ENCODE results near the gene ITPRID2. TPM values are rescaled to one million over a fixed set of nuclear protein-coding genes. Genes with fewer than 3 reads are reported as not detected.

ITPRID2 gene
- total and polyA plus RNA-seq, 10 of the 15 experiments (the other 5 are each of a cell fraction or from before 2014, with no cell fraction given), result 4.7 to 23.7 (median 13.1) TPM

DNA sequence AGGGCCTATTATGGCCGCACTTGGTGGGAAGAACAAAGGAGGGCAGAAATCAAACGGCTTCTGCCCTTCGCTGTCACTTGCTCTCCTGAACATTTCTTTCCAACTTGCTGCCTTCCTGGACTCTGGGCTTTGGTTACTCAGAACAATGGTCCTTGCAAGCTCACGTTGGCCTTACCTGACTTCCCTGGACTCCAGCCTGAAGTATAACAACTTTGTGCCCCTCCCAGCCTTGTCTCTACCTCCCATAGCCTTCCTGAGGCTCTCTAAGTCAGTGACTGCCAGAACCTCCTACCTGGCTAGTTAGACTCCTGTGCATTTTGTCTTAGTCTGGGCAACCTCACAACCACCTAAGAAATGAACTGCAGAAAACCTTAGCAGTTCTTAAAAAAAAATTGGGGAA is 30.2 kb upstream of the ITPRID2 start (continued):
- TF ChIP-seq LARP7 (IDR thresholded peaks at IDR 0.05) (no peak), NFYA (IDR thresholded peaks at IDR 0.05; ENCODE audit: borderline replicate concordance, low read depth, low read length) (no peak)

DNA sequence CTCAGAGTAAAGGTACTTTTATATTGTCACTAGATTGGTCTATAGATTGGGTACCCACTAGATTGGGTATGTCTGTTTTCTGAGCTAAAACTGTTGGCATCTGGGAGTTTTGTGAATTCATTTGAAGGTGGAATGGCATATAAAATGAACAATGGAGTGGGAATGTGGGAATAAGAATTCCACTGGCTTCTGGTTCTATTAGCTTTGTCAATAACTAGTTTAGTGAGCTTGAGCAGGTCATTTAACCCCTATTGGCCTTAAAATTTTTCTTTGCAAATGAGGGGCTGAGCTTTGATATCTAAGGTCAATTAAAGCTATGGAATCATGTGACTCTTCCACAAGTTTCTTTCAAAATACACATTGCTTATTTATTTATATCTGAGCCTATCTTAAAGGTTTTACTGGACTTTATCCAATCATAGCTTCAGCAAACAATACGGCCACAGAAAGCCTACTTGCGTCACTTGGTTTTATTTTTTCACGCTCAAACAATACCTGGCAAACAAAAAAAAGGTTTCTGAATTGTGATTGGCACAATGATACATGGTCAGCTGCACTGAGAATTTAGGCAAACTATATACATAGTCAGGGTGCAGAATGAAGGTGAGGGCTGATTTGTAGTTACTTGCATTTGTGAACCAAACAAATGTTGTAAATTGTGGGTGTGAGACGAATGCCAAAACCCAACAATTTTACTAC is 28.8 kb upstream of the ITPRID2 start:
- no TSS peak for BruUV-seq (replicated peaks)
- Histone ChIP-seq H4K20me1 (ENCODE audit: control insufficient read depth, insufficient read depth) (no peaks in the 10 kb centered on the region), H3K27ac (ENCODE audit: control insufficient read depth, insufficient read depth) (no peak overlapping the region), H3K36me3 (ENCODE audit: control insufficient read depth in 2 of 2, insufficient read depth in 2 of 2, low read length in 1 of 2) (no peaks in the 10 kb centered on the region), H3K79me2 (ENCODE audit: control insufficient read depth, insufficient read depth, low read length) (no peaks in the 10 kb centered on the region), H3K4me1 (ENCODE audit: control insufficient read depth, insufficient read depth, low read length) (no peaks in the 10 kb centered on the region), H3K4me2 (ENCODE audit: control insufficient read depth, insufficient read depth) (no peak overlapping the region), H3K27me3 (replicated peaks in 1 of 2; ENCODE audit: control insufficient read depth in 2 of 2, insufficient read depth in 2 of 2, low read length in 1 of 2) (no peaks in the 10 kb centered on the region), H3K9me3 (replicated peaks; ENCODE audit: control insufficient read depth, insufficient read depth, low read length) (no peaks in the 10 kb centered on the region), H3K4me3 (no peak overlapping the region), H3K9ac (ENCODE audit: control insufficient read depth, insufficient read depth, low read length) (no peak overlapping the region), H2AFZ (ENCODE audit: control insufficient read depth, low read depth, low read length) (no peak overlapping the region)
- WGBS (ENCODE audit: insufficient coverage, insufficient replicate concordance, low lambda C conversion rate, missing lambda C conversion rate), result 32% methylated on average over 4 of the region's 4 CpGs
- ChIA-PET RAD21 (ENCODE audit: unreplicated experiment) (no interaction called here), CTCF (interaction anchor here (0.8 kb wide), 1 partner anchor 16 kb away, joined by 4 read pairs; no protein-coding TSS in a partner anchor), POLR2A (no interaction called here), SMC1A (ENCODE audit: uncharacterized antibody, unreplicated experiment) (interaction anchor here (0.6 to 1.8 kb wide), 5 partner anchors 8 to 97 kb away, joined by 3 to 5 read pairs (median 3); no protein-coding TSS in a partner anchor)
- DNase-seq (ENCODE audit: low read depth, low spot score), result no peak
- ATAC-seq, result no peak
- TF ChIP-seq NR2C2 (IDR thresholded peaks at IDR 0.05; ENCODE audit: borderline replicate concordance, control insufficient read depth, insufficient read length, low read depth), result no peak
- TF ChIP-seq SMARCA5 (IDR thresholded peaks at IDR 0.05), result no peak
- intact Hi-C loops (cut with micrococcal nuclease; ENCODE audit: unreplicated experiment), result no loop called here
- no peak for FAIRE-seq
- in situ Hi-C loops (cut with MboI), result no loop called here

DNA sequence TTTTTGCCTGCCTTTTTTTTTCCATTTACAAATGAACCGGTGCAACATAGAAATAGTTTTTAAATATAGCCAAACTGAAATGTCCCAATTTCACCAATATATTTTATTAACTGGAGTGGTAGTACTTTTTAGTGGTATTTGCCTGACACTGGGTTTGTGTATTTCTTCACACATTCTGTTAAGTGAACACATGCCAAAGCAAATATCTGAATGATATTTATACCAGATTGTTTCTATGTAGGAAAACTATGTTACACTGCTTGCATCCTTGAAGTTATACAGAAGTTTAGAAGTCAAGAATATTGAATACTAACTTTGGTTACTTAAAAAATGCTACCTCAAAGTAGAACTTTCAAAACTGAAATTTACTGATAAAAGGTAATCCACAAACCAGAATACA is 19.4 kb upstream of the ITPRID2 start:
- H3K36me3 ChIP-seq (ENCODE audit: control insufficient read depth in 2 of 2, insufficient read depth in 2 of 2, low read length in 1 of 2), result no peaks in the 10 kb centered on the region
- FAIRE-seq (no peak), DNase-seq (ENCODE audit: low read depth, low spot score) (no peak), ATAC-seq (no peak)
- ChIA-PET POLR2A (no interaction called here), SMC1A (ENCODE audit: uncharacterized antibody, unreplicated experiment) (no interaction called here), RAD21 (ENCODE audit: unreplicated experiment) (no interaction called here), CTCF (no interaction called here)
- BruUV-seq (replicated peaks), result no TSS peak
- H3K4me2 ChIP-seq (ENCODE audit: control insufficient read depth, insufficient read depth), result no peak overlapping the region
- H3K4me1 ChIP-seq (ENCODE audit: control insufficient read depth, insufficient read depth, low read length), result no peaks in the 10 kb centered on the region
- in situ Hi-C loops (cut with MboI), result no loop called here
- H4K20me1 ChIP-seq (ENCODE audit: control insufficient read depth, insufficient read depth), result no peaks in the 10 kb centered on the region
- H3K27me3 ChIP-seq (replicated peaks in 1 of 2; ENCODE audit: control insufficient read depth in 2 of 2, insufficient read depth in 2 of 2, low read length in 1 of 2), result no peaks in the 10 kb centered on the region; a peak in 1 of 4 replicates
- H2AFZ ChIP-seq (ENCODE audit: control insufficient read depth, low read depth, low read length), result no peak overlapping the region
- no peak overlapping the region for H3K4me3 ChIP-seq
- 56% methylated on average over 1 of the region's 1 CpG for WGBS (ENCODE audit: insufficient coverage, insufficient replicate concordance, low lambda C conversion rate, missing lambda C conversion rate)
- no peaks in the 10 kb centered on the region for H3K79me2 ChIP-seq (ENCODE audit: control insufficient read depth, insufficient read depth, low read length)
- no peak overlapping the region for H3K27ac ChIP-seq (ENCODE audit: control insufficient read depth, insufficient read depth)
- H3K9ac ChIP-seq (ENCODE audit: control insufficient read depth, insufficient read depth, low read length), result no peak overlapping the region
- intact Hi-C loops (cut with micrococcal nuclease; ENCODE audit: unreplicated experiment), result no loop called here
- H3K9me3 ChIP-seq (replicated peaks; ENCODE audit: control insufficient read depth, insufficient read depth, low read length), result no peaks in the 10 kb centered on the region
- TF ChIP-seq RAD51 (IDR thresholded peaks at IDR 0.05), result no peak
- TF ChIP-seq, protein P1, sequence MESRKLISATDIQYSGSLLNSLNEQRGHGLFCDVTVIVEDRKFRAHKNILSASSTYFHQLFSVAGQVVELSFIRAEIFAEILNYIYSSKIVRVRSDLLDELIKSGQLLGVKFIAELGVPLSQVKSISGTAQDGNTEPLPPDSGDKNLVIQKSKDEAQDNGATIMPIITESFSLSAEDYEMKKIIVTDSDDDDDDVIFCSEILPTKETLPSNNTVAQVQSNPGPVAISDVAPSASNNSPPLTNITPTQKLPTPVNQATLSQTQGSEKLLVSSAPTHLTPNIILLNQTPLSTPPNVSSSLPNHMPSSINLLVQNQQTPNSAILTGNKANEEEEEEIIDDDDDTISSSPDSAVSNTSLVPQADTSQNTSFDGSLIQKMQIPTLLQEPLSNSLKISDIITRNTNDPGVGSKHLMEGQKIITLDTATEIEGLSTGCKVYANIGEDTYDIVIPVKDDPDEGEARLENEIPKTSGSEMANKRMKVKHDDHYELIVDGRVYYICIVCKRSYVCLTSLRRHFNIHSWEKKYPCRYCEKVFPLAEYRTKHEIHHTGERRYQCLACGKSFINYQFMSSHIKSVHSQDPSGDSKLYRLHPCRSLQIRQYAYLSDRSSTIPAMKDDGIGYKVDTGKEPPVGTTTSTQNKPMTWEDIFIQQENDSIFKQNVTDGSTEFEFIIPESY (IDR thresholded peaks at IDR 0.05), result no peak
- TF ChIP-seq, protein P2, sequence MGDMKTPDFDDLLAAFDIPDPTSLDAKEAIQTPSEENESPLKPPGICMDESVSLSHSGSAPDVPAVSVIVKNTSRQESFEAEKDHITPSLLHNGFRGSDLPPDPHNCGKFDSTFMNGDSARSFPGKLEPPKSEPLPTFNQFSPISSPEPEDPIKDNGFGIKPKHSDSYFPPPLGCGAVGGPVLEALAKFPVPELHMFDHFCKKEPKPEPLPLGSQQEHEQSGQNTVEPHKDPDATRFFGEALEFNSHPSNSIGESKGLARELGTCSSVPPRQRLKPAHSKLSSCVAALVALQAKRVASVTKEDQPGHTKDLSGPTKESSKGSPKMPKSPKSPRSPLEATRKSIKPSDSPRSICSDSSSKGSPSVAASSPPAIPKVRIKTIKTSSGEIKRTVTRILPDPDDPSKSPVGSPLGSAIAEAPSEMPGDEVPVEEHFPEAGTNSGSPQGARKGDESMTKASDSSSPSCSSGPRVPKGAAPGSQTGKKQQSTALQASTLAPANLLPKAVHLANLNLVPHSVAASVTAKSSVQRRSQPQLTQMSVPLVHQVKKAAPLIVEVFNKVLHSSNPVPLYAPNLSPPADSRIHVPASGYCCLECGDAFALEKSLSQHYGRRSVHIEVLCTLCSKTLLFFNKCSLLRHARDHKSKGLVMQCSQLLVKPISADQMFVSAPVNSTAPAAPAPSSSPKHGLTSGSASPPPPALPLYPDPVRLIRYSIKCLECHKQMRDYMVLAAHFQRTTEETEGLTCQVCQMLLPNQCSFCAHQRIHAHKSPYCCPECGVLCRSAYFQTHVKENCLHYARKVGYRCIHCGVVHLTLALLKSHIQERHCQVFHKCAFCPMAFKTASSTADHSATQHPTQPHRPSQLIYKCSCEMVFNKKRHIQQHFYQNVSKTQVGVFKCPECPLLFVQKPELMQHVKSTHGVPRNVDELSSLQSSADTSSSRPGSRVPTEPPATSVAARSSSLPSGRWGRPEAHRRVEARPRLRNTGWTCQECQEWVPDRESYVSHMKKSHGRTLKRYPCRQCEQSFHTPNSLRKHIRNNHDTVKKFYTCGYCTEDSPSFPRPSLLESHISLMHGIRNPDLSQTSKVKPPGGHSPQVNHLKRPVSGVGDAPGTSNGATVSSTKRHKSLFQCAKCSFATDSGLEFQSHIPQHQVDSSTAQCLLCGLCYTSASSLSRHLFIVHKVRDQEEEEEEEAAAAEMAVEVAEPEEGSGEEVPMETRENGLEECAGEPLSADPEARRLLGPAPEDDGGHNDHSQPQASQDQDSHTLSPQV (IDR thresholded peaks at IDR 0.05), result no peak
- TF ChIP-seq CEBPB (IDR thresholded peaks at IDR 0.05; ENCODE audit: borderline replicate concordance in 1 of 2, low read depth in 2 of 2, low read length in 2 of 2), result no peak
- no peak for TF ChIP-seq MEF2B (IDR thresholded peaks at IDR 0.05; ENCODE audit: partially characterized antibody, poor library complexity, severe bottlenecking)
